ENCODE data around the gene ETFA.
A peak's percentile ranks its signal among the peaks of the same experiment; 100 is the strongest.

The ETFA gene

GRCh38 chr15:76222159-76222558 is 89.1 kb downstream of the ETFA start:
- no peak for DNase-seq (ENCODE audit: low read depth, low spot score)
- TF ChIP-seq CTCF (IDR thresholded peaks at IDR 0.05; ENCODE audit: low read depth, low read length): no peak
- H3K4me3 ChIP-seq (ENCODE audit: low read depth, low read length): no peak overlapping the region
- in situ Hi-C loops (cut with HindIII; ENCODE audit: low sequenced_read_pairs): no loop called here

GRCh38 chr15:76221085-76221767 is 90.0 kb downstream of the ETFA start:
- no peak for TF ChIP-seq CTCF (IDR thresholded peaks at IDR 0.05; ENCODE audit: low read depth, low read length)
- in situ Hi-C loops (cut with HindIII; ENCODE audit: low sequenced_read_pairs): no loop called here
- no peak overlapping the region for H3K4me3 ChIP-seq (ENCODE audit: low read depth, low read length)
- DNase-seq (ENCODE audit: low read depth, low spot score): no peak

GRCh38 chr15:76217882-76218217 is 93.4 kb downstream of the ETFA start:
- no peak overlapping the region for H3K4me3 ChIP-seq (ENCODE audit: low read depth, low read length)
- TF ChIP-seq CTCF (IDR thresholded peaks at IDR 0.05; ENCODE audit: low read depth, low read length): no peak
- in situ Hi-C loops (cut with HindIII; ENCODE audit: low sequenced_read_pairs): no loop called here
- no peak for DNase-seq (ENCODE audit: low read depth, low spot score)

DNA sequence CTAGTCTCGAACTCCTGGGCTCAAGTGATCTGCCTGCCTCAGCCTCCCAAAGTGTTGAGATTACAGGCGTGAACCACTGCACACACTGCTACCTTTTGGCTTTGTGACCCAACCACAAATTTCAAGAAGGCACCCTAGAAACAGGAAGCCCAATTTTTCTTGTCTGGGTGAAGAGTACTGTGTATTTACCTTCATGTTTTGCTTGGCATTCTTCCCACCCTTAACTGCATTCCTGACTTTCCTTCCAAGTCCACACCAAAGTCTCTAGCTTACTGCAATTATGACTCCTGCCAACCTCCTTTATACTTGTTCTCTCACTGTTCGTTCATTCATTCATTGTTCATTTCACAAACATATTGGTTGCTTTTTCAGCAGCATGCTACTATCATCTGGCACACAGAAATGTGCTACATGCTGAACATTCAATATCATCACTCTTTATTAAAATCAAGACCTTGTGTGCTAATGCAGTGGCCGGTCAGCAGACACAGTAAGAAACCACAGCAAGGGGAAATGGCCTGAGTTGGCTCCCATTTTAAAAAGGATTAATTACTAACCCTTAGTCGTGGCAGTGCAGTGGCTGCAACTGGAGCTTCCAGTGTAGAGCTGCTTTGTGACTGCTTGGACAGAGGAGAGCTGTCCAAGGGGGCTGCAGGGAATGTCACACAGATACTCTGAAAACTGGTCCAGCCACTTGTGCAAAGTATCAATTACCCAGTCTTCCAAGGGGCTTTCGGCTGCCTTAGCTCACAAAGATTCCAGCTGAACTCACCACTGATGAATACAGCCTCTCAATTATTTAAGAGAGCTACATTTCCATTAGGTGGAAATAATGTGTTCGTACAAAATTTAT is 94.0 kb downstream of the ETFA start:
- TF ChIP-seq CTCF (IDR thresholded peaks at IDR 0.05; ENCODE audit: low read depth, low read length): no peak
- in situ Hi-C loops (cut with HindIII; ENCODE audit: low sequenced_read_pairs): no loop called here
- no peak overlapping the region for H3K4me3 ChIP-seq (ENCODE audit: low read depth, low read length)
- DNase-seq (ENCODE audit: low read depth, low spot score): peak; percentile 72

GRCh38 chr15:76215634-76216033 is 95.6 kb downstream of the ETFA start:
- TF ChIP-seq CTCF (IDR thresholded peaks at IDR 0.05; ENCODE audit: low read depth, low read length): no peak
- DNase-seq (ENCODE audit: low read depth, low spot score): no peak
- in situ Hi-C loops (cut with HindIII; ENCODE audit: low sequenced_read_pairs): no loop called here

GRCh38 chr15:76209942-76210341 is 101.3 kb downstream of the ETFA start:
- H3K4me3 ChIP-seq (ENCODE audit: low read depth, low read length): no peak overlapping the region
- no peak for TF ChIP-seq CTCF (IDR thresholded peaks at IDR 0.05; ENCODE audit: low read depth, low read length)
- in situ Hi-C loops (cut with HindIII; ENCODE audit: low sequenced_read_pairs): no loop called here
- no peak for DNase-seq (ENCODE audit: low read depth, low spot score)

More at GRCh38 chr15:76215634-76216033, 95.6 kb downstream of the ETFA start:
- H3K4me3 ChIP-seq (ENCODE audit: low read depth, low read length): no peak overlapping the region

Measured in astrocyte of the spinal cord (primary cell).